ENCODE measurements around the gene GUCA2A. TPM values are rescaled to one million over a fixed set of nuclear protein-coding genes. Genes with fewer than 3 reads are reported as not detected.

The GUCA2A gene
- polyA plus RNA-seq, 3 donors: not detected

- Mint-ChIP-seq H3K27me3 (ENCODE audit: low read depth in 3 of 3) (peaks cover 0 to 3% (median 0%) of the 10 kb centered on the region in 3 donors), H3K27ac (no peak overlapping the region), H3K4me3 (no peak overlapping the region), H3K4me1 (no peaks in the 10 kb centered on the region), H3K9me3 (peaks cover 0 to 8% (median 2%) of the 10 kb centered on the region in 7 donors), H3K36me3 (no peaks in the 10 kb centered on the region)
- TF ChIP-seq CTCF (IDR thresholded peaks at IDR 0.05): no peak
- Histone ChIP-seq H3K4me3 (replicated peaks in 1 of 3; ENCODE audit: low read depth in 2 of 3, low read length in 3 of 3) (no peak overlapping the region), H3K79me2 (ENCODE audit: insufficient read depth, low read length) (no peaks in the 10 kb centered on the region), H3K27ac (ENCODE audit: low read depth in 1 of 2, low read length in 2 of 2) (no peak overlapping the region), H2AFZ (ENCODE audit: insufficient read depth, low read depth, low read length, poor library complexity, severe bottlenecking) (no peak overlapping the region), H3K9me3 (replicated peaks in 1 of 2; ENCODE audit: control insufficient read depth in 1 of 2, insufficient read depth in 1 of 2, low read length in 2 of 2) (no peaks in the 10 kb centered on the region), H3K4me1 (ENCODE audit: control insufficient read depth in 1 of 2, insufficient read depth in 2 of 2, low read length in 2 of 2) (no peaks in the 10 kb centered on the region), H3K4me2 (replicated peaks; ENCODE audit: extremely low read depth, low read length, poor library complexity, severe bottlenecking) (no peak overlapping the region), H3K27me3 (ENCODE audit: control insufficient read depth in 2 of 2, insufficient read depth in 2 of 2, low read length in 2 of 2) (no peaks in the 10 kb centered on the region), H3K9ac (ENCODE audit: insufficient read depth, low read length, poor library complexity, severe bottlenecking) (no peak overlapping the region), H3K36me3 (replicated peaks in 1 of 2; ENCODE audit: control insufficient read depth in 1 of 2, insufficient read depth in 2 of 2, low read length in 2 of 2) (no peaks in the 10 kb centered on the region), H4K20me1 (ENCODE audit: insufficient read depth, low read length) (no peaks in the 10 kb centered on the region)
- intact Hi-C loops (cut with micrococcal nuclease): no loop called here
- WGBS (ENCODE audit: insufficient coverage): no CpG with 5 or more reads among the region's 1 CpG
- DNase-seq: no peak
Measured at GRCh38 chr1:42125552-42125951, 39.0 kb downstream of the GUCA2A start.

GRCh38 chr1:42122408-42122807 lies 42.1 kb downstream of the GUCA2A start:
- H3K4me2 ChIP-seq (replicated peaks; ENCODE audit: extremely low read depth, low read length, poor library complexity, severe bottlenecking): no peak overlapping the region
- no peaks in the 10 kb centered on the region for H3K27me3 ChIP-seq (ENCODE audit: control insufficient read depth in 2 of 2, insufficient read depth in 2 of 2, low read length in 2 of 2)
- no peak overlapping the region for H3K27ac ChIP-seq (ENCODE audit: low read depth in 1 of 2, low read length in 2 of 2)
- TF ChIP-seq CTCF (IDR thresholded peaks at IDR 0.05): no peak
- H3K4me1 Mint-ChIP-seq: no peaks in the 10 kb centered on the region
- H3K4me3 ChIP-seq (replicated peaks in 1 of 3; ENCODE audit: low read depth in 2 of 3, low read length in 3 of 3): no peak overlapping the region
- DNase-seq: no peak
- H3K27ac Mint-ChIP-seq: no peak overlapping the region
- H3K4me1 ChIP-seq (ENCODE audit: control insufficient read depth in 1 of 2, insufficient read depth in 2 of 2, low read length in 2 of 2): no peaks in the 10 kb centered on the region
- H3K4me3 Mint-ChIP-seq: no peak overlapping the region
- no peaks in the 10 kb centered on the region for H3K79me2 ChIP-seq (ENCODE audit: insufficient read depth, low read length)
- no peaks in the 10 kb centered on the region for H3K9me3 ChIP-seq (replicated peaks in 1 of 2; ENCODE audit: control insufficient read depth in 1 of 2, insufficient read depth in 1 of 2, low read length in 2 of 2)
- no peak overlapping the region for H3K9ac ChIP-seq (ENCODE audit: insufficient read depth, low read length, poor library complexity, severe bottlenecking)
- H3K9me3 Mint-ChIP-seq: peaks cover 0 to 8% (median 2%) of the 10 kb centered on the region in 7 donors
- no peaks in the 10 kb centered on the region for H3K36me3 ChIP-seq (replicated peaks in 1 of 2; ENCODE audit: control insufficient read depth in 1 of 2, insufficient read depth in 2 of 2, low read length in 2 of 2)
- no peak overlapping the region for H2AFZ ChIP-seq (ENCODE audit: insufficient read depth, low read depth, low read length, poor library complexity, severe bottlenecking)
- peaks cover 0 to 5% (median 0%) of the 10 kb centered on the region in 3 donors for H3K27me3 Mint-ChIP-seq (ENCODE audit: low read depth in 3 of 3)
- H3K36me3 Mint-ChIP-seq: no peaks in the 10 kb centered on the region
- intact Hi-C loops (cut with micrococcal nuclease): no loop called here
- H4K20me1 ChIP-seq (ENCODE audit: insufficient read depth, low read length): no peaks in the 10 kb centered on the region
- no CpG with 5 or more reads among the region's 3 CpGs for WGBS (ENCODE audit: insufficient coverage)
